GM12878 (cell line): Measurements from ENCODE around the gene HMGCL. TPM values are rescaled to one million over a fixed set of nuclear protein-coding genes. Genes with fewer than 3 reads are reported as not detected.

Experiments used
- ATAC-seq: fragments of 200-7000 bp; cut with Tn5 transposase; 3 replicates; pipeline ENCODE4 v1.9.1; 2020; ENCODE audit warnings: mild to moderate bottlenecking, moderate library complexity
- BruUV-seq: library from RNA; stranded (reverse); fragments of 400-500 nt; replicated peaks from 2 replicates; lab custom pipeline; 2021; lab: Mats Ljungman, UMichigan
- CTCF ChIA-PET: fragments of 300-600 bp; sonication (Branson Sonifier 250); formaldehyde crosslinking; extraction: SDS; loops from one replicate; lab custom pipeline; 2021; ENCODE audit warnings: inconsistent platforms; lab: Yijun Ruan, JAX
- POLR2A ChIA-PET: fragments of 350-600 bp; formaldehyde crosslinking; extraction: SDS; loops from one replicate; lab custom pipeline; 2021; ENCODE audit warnings: inconsistent platforms; lab: Charles Lee
- RAD21 ChIA-PET: fragments of 300-600 bp; sonication (Branson Sonifier 250); formaldehyde crosslinking; loops from one replicate; lab custom pipeline; 2023; ENCODE audit warnings: antibody characterized with exemption; ENCODE audit not compliant: unreplicated experiment; lab: Charles Lee
- SMC1A ChIA-PET: fragments of 300-600 bp; sonication (Branson Sonifier 250); formaldehyde crosslinking; loops from one replicate; lab custom pipeline; 2023; ENCODE audit not compliant: unreplicated experiment, uncharacterized antibody; lab: Charles Lee
- DNase-seq: peaks from one replicate; pipeline ENCODE4 v3.0.0-alpha.2; 2011; ENCODE audit warnings: low read depth, low spot score
- FAIRE-seq: peaks from 3 replicates; lab custom pipeline; 2011; peaks lifted over from hg19 to GRCh38; lab: Jason Lieb, UNC
- H2AFZ ChIP-seq: 2 replicates; pipeline ENCODE4 v1.6.0; 2011; ENCODE audit warnings: low read depth, low read length, control low read depth; ENCODE audit not compliant: control insufficient read depth
- H3K27ac ChIP-seq: 2 replicates; pipeline ENCODE4 v1.5.1; 2011; ENCODE audit warnings: control low read depth; ENCODE audit not compliant: control insufficient read depth, insufficient read depth
- H3K27me3 ChIP-seq, 2 experiments: replicated peaks in 1 of 2; 2 replicates each; pipeline versions ENCODE4 v1.6.0 to v1.6.1; 2011; ENCODE audit warnings: low read length in 1 of 2; ENCODE audit not compliant: control insufficient read depth in 2 of 2, insufficient read depth in 2 of 2
- H3K36me3 ChIP-seq, 2 experiments: 2 replicates each; pipeline ENCODE4 v1.5.1; 2011; ENCODE audit warnings: low read length in 1 of 2; ENCODE audit not compliant: control insufficient read depth in 2 of 2, insufficient read depth in 2 of 2
- H3K4me1 ChIP-seq: 2 replicates; pipeline ENCODE4 v1.6.1; 2011; ENCODE audit warnings: mild to moderate bottlenecking, low read length, moderate library complexity, mixed read lengths; ENCODE audit not compliant: control insufficient read depth, insufficient read depth
- H3K4me2 ChIP-seq: 2 replicates; pipeline ENCODE4 v1.6.0; 2011; ENCODE audit warnings: control low read depth; ENCODE audit not compliant: control insufficient read depth, insufficient read depth
- H3K4me3 ChIP-seq: fragments of 200-600 bp; sonication (generic); 2 replicates; pipeline ENCODE4 v1.5.1; 2016
- H3K79me2 ChIP-seq: 2 replicates; pipeline ENCODE4 v1.6.0; 2011; ENCODE audit warnings: low read length; ENCODE audit not compliant: control insufficient read depth, insufficient read depth
- H3K9ac ChIP-seq: 2 replicates; pipeline ENCODE4 v1.8.0; 2011; ENCODE audit warnings: low read length, control low read depth, mixed read lengths; ENCODE audit not compliant: control insufficient read depth, insufficient read depth
- H3K9me3 ChIP-seq: replicated peaks from 3 replicates; pipeline ENCODE4 v1.5.1; 2011; ENCODE audit warnings: mild to moderate bottlenecking, low read length; ENCODE audit not compliant: control insufficient read depth, insufficient read depth
- H4K20me1 ChIP-seq: 2 replicates; pipeline ENCODE4 v1.6.0; 2011; ENCODE audit not compliant: control insufficient read depth, insufficient read depth
- BCL11A ChIP-seq: IDR thresholded peaks from 2 replicates; pipeline ENCODE4 v1.6.1; 2011; ENCODE audit warnings: low read depth, low read length
- CHD2 ChIP-seq: IDR thresholded peaks from 2 replicates; pipeline ENCODE4 v1.6.1; 2011; ENCODE audit warnings: low read depth, low read length, improper control_type of control experiment, borderline replicate concordance
- CHD4 ChIP-seq: fragments of 200-600 bp; sonication (generic); IDR thresholded peaks from 2 replicates; pipeline ENCODE4 v1.6.1; 2016; ENCODE audit warnings: mild to moderate bottlenecking
- DPF2 ChIP-seq: fragments of 450-650 bp; IDR thresholded peaks from 2 replicates; pipeline ENCODE4 v1.6.1; 2017; ENCODE audit warnings: mild to moderate bottlenecking
- FOXM1 ChIP-seq: IDR thresholded peaks from 2 replicates; pipeline ENCODE4 v1.6.1; 2012; ENCODE audit warnings: low read depth, mild to moderate bottlenecking, inconsistent platforms, low read length, moderate library complexity
- NFYB ChIP-seq: IDR thresholded peaks from 2 replicates; pipeline ENCODE4 v1.6.1; 2011; ENCODE audit warnings: low read depth, mild to moderate bottlenecking, low read length, improper control_type of control experiment, moderate library complexity; ENCODE audit not compliant: insufficient read depth
- NR2C2 ChIP-seq: IDR thresholded peaks from 2 replicates; pipeline ENCODE4 v1.6.1; 2011; ENCODE audit warnings: borderline replicate concordance, low read depth; ENCODE audit not compliant: control insufficient read depth, insufficient read length
- POLR2AphosphoS5 ChIP-seq: IDR thresholded peaks from 2 replicates; pipeline ENCODE4 v1.6.1; 2011; ENCODE audit warnings: mild to moderate bottlenecking, low read length, inconsistent platforms
- SMC3 ChIP-seq: IDR thresholded peaks from 2 replicates; pipeline ENCODE4 v1.6.1; 2011; ENCODE audit warnings: low read length, improper control_type of control experiment, borderline replicate concordance
- ZNF384 ChIP-seq: IDR thresholded peaks from 2 replicates; pipeline ENCODE4 v1.6.1; 2012; ENCODE audit warnings: low read depth, mild to moderate bottlenecking, low read length, improper control_type of control experiment, borderline replicate concordance
- ZNF622 ChIP-seq: fragments of 450-650 bp; IDR thresholded peaks from 2 replicates; pipeline ENCODE4 v1.6.1; 2017; ENCODE audit warnings: mild to moderate bottlenecking, inconsistent platforms
- WGBS: methylation state at CpG from one replicate; pipeline ENCODE4 v1.1.6; 2016; ENCODE audit warnings: low lambda C conversion rate; ENCODE audit not compliant: insufficient replicate concordance, insufficient coverage; ENCODE audit errors: missing lambda C conversion rate; 5-methylcytosine and 5-hydroxymethylcytosine counted together
- in situ Hi-C: fragments of 300-500 bp; cut with MboI; formaldehyde crosslinking; loops from 9 replicates; pipeline ENCODE4 v1.14.3; 2018; ENCODE audit warnings: mixed read lengths
- intact Hi-C: fragments of 100-400 bp; cut with micrococcal nuclease; formaldehyde crosslinking; loops from one replicate; pipeline ENCODE4 v1.14.2; 2022; ENCODE audit not compliant: unreplicated experiment
- polyA plus RNA-seq, 11 experiments: library from polyadenylated mRNA; depleted of rRNA in 4 of 11; unstranded in 6 of 11; stranded (reverse) in 5 of 11; fragments of >200 nt; fragmentation: Nextera tagmentation in 4 of 11; fragmentation: Illumina TruSeq in 1 of 11; extraction: Ambion mirVana in 4 of 11; extraction: Trizol in 1 of 11; gene quantifications; 1 replicate in 1 of 11; 2 replicates in 10 of 11; pipeline versions ENCODE4 v1.2.1 to v1.2.3, GENCODE V29; 2011 to 2016; ENCODE audit warnings: inconsistent platforms in 2 of 11, missing spikeins in 2 of 11, low read depth in 1 of 11
- total RNA-seq, 4 experiments: library from RNA; depleted of rRNA in 3 of 4; stranded (reverse); fragments of >200 nt in 3 of 4; fragmentation: Illumina TruSeq in 1 of 4; extraction: Trizol in 1 of 4; gene quantifications; 2 replicates each; pipeline versions ENCODE4 v1.2.1 to v1.2.3, GENCODE V29; 2013 to 2021
- TF ChIP-seq, protein P1 (sequence below): IDR thresholded peaks from 2 replicates; pipeline ENCODE4 v1.6.1; 2011; ENCODE audit warnings: borderline replicate concordance, low read depth, mild to moderate bottlenecking, moderate library complexity, low read length; ENCODE audit not compliant: insufficient read depth, poor library complexity, severe bottlenecking
- TF ChIP-seq, protein P2 (sequence below): IDR thresholded peaks from 2 replicates; pipeline ENCODE4 v1.6.1; 2012; ENCODE audit warnings: low read depth, low read length, improper control_type of control experiment

Gene HMGCL
- total and polyA plus RNA-seq, 10 of the 15 experiments (the other 5 are each of a cell fraction or from before 2014, with no cell fraction given), result 29.4 to 127 (median 36.4) TPM

DNA sequence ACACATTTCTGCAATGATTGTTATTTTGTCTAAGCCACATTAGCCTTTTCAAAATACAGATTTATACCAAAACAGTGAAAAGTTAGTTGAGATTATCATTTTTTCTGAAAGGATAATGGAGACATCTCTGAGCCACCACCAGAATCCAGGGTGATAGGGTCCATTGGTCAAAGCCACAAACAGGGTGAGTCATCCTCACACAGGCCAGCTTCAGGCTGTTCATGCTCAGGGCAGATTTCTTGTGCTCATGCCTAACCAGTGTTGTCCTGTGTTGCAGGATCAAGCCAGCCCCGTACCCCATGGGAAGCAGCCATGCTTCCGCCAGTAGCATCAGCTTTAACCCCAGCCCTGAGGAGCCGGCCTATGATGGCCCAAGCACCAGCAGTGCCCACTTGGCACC lies 68.6 kb downstream of the HMGCL start:
- in situ Hi-C loops, result no loop called here
- Histone ChIP-seq H3K27ac (no peak overlapping the region), H3K27me3 (no peaks in the 10 kb centered on the region), H3K36me3 (peaks cover 49 to 66% of the 10 kb centered on the region in 2 experiments), H3K4me3 (no peak overlapping the region), H3K79me2 (peaks cover 3% of the 10 kb centered on the region), H2AFZ (no peak overlapping the region), H3K4me1 (no peaks in the 10 kb centered on the region), H3K4me2 (no peak overlapping the region), H3K9me3 (no peaks in the 10 kb centered on the region), H4K20me1 (peaks cover 2% of the 10 kb centered on the region; the same call in 1 of the 2 replicates), H3K9ac (no peak overlapping the region)
- TF ChIP-seq NR2C2 (no peak), CHD2 (no peak), BCL11A (no peak), DPF2 (no peak), FOXM1 (no peak), CHD4 (no peak), NFYB (no peak), SMC3 (no peak), POLR2AphosphoS5 (no peak; the same call in 1 of the 2 replicates), ZNF622 (no peak), ZNF384 (no peak)
- TF ChIP-seq, protein P1, sequence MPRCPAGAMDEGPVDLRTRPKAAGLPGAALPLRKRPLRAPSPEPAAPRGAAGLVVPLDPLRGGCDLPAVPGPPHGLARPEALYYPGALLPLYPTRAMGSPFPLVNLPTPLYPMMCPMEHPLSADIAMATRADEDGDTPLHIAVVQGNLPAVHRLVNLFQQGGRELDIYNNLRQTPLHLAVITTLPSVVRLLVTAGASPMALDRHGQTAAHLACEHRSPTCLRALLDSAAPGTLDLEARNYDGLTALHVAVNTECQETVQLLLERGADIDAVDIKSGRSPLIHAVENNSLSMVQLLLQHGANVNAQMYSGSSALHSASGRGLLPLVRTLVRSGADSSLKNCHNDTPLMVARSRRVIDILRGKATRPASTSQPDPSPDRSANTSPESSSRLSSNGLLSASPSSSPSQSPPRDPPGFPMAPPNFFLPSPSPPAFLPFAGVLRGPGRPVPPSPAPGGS, result no peak
- TF ChIP-seq, protein P2, sequence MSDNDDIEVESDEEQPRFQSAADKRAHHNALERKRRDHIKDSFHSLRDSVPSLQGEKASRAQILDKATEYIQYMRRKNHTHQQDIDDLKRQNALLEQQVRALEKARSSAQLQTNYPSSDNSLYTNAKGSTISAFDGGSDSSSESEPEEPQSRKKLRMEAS, result no peak
- FAIRE-seq (no peak), ATAC-seq (peak; percentile 45; the same call in 2 of the 3 replicates), DNase-seq (no peak)
- RAD21 ChIA-PET, result no interaction called here
- SMC1A ChIA-PET, result no interaction called here
- POLR2A ChIA-PET, result no interaction called here
- BruUV-seq, result no TSS peak
- CTCF ChIA-PET, result no interaction called here
- intact Hi-C loops, result no loop called here
- WGBS, result 97% methylated on average over 3 of the region's 3 CpGs
